Activated naive CD8-positive, alpha-beta T cell treated with anti-CD3 and anti-CD28 coated beads, Interleukin-2, amount 50 U/mL, for 24 hours (primary cell): ENCODE results near the gene VIPR1.
A peak's percentile ranks its signal among the peaks of the same experiment; 100 is the strongest.
"Not testable (repeated sequence)": the region's sequence is repeated elsewhere in the genome, so short reads cannot be mapped to it uniquely, and the experiment has no call there.

Source experiments
- ATAC-seq: fragments of 150-1000 bp; cut with Tn5 transposase; one replicate; pipeline ENCODE4 v1.10.0; 2021
- DNase-seq: peaks from one replicate; pipeline ENCODE4 v3.0.0; 2021
- H3K27ac Mint-ChIP-seq: one replicate; pipeline ENCODE4 v1.8.0; 2021; ENCODE audit warnings: mild to moderate bottlenecking, mixed read lengths
- H3K27me3 Mint-ChIP-seq: one replicate; pipeline ENCODE4 v1.8.0; 2021; ENCODE audit warnings: mixed read lengths
- H3K36me3 Mint-ChIP-seq: one replicate; pipeline ENCODE4 v1.8.0; 2021; ENCODE audit warnings: low read depth, mixed read lengths
- H3K4me1 Mint-ChIP-seq: one replicate; pipeline ENCODE4 v1.8.0; 2021; ENCODE audit warnings: mixed read lengths
- H3K4me3 Mint-ChIP-seq: one replicate; pipeline ENCODE4 v1.8.0; 2021; ENCODE audit warnings: mild to moderate bottlenecking, moderate library complexity, mixed read lengths
- H3K9me3 Mint-ChIP-seq: one replicate; pipeline ENCODE4 v1.8.0; 2021; ENCODE audit warnings: mixed read lengths

The VIPR1 gene

GRCh38 chr3:42547401-42547945, 45.0 kb downstream of the VIPR1 start:
- H3K4me1 Mint-ChIP-seq = no peaks in the 10 kb centered on the region
- peaks cover 8% of the 10 kb centered on the region for H3K36me3 Mint-ChIP-seq
- H3K27me3 Mint-ChIP-seq = no peaks in the 10 kb centered on the region
- H3K9me3 Mint-ChIP-seq = no peaks in the 10 kb centered on the region
- H3K4me3 Mint-ChIP-seq = no peak overlapping the region
- DNase-seq (peak; percentile 69), ATAC-seq (peak; percentile 77)
- no peak overlapping the region for H3K27ac Mint-ChIP-seq

- Mint-ChIP-seq H3K4me1 (no peaks in the 10 kb centered on the region), H3K27ac (no peak overlapping the region), H3K27me3 (no peaks in the 10 kb centered on the region), H3K9me3 (no peaks in the 10 kb centered on the region), H3K4me3 (no peak overlapping the region), H3K36me3 (peaks cover 19% of the 10 kb centered on the region)
- DNase-seq (no peak), ATAC-seq (no peak)
These were observed 46.7 kb downstream of the VIPR1 start for GRCh38 chr3:42549131-42549530.

- H3K4me1 Mint-ChIP-seq = no peaks in the 10 kb centered on the region
- H3K36me3 Mint-ChIP-seq = peaks cover 22% of the 10 kb centered on the region
- H3K4me3 Mint-ChIP-seq = no peak overlapping the region
- ATAC-seq (no peak), DNase-seq (no peak)
- H3K27me3 Mint-ChIP-seq = no peaks in the 10 kb centered on the region
- no peaks in the 10 kb centered on the region for H3K9me3 Mint-ChIP-seq
- H3K27ac Mint-ChIP-seq = no peak overlapping the region
These were observed 47.8 kb downstream of the VIPR1 start for GRCh38 chr3:42550250-42550649.

- peaks cover 16% of the 10 kb centered on the region for H3K4me1 Mint-ChIP-seq
These were observed 50.4 kb downstream of the VIPR1 start for GRCh38 chr3:42552830-42553229.

GRCh38 chr3:42556089-42556632, 53.7 kb downstream of the VIPR1 start:
- DNase-seq (no peak), ATAC-seq (peak; percentile 95)
- H3K36me3 Mint-ChIP-seq = peaks cover 55% of the 10 kb centered on the region
- peaks cover 16% of the 10 kb centered on the region for H3K4me1 Mint-ChIP-seq
- H3K9me3 Mint-ChIP-seq = no peaks in the 10 kb centered on the region
- no peak overlapping the region for H3K27ac Mint-ChIP-seq
- no peak overlapping the region for H3K4me3 Mint-ChIP-seq
- no peaks in the 10 kb centered on the region for H3K27me3 Mint-ChIP-seq

More at GRCh38 chr3:42552830-42553229, 50.4 kb downstream of the VIPR1 start:
- Mint-ChIP-seq H3K27me3 (no peaks in the 10 kb centered on the region), H3K4me3 (no peak overlapping the region), H3K9me3 (no peaks in the 10 kb centered on the region), H3K36me3 (peaks cover 42% of the 10 kb centered on the region), H3K27ac (no peak overlapping the region)
- DNase-seq = no peak
- ATAC-seq = no peak

- peaks cover 20% of the 10 kb centered on the region for H3K4me1 Mint-ChIP-seq
- peak overlapping the region; percentile 52 for H3K27ac Mint-ChIP-seq
- H3K36me3 Mint-ChIP-seq = peaks cover 55% of the 10 kb centered on the region
- not testable (repeated sequence) for H3K9me3 Mint-ChIP-seq, H3K4me3 Mint-ChIP-seq, ATAC-seq, H3K27me3 Mint-ChIP-seq, DNase-seq
These were observed 54.4 kb downstream of the VIPR1 start for GRCh38 chr3:42556817-42557216.

GRCh38 chr3:42557854-42558253, 55.4 kb downstream of the VIPR1 start:
- DNase-seq = no peak
- no peak for ATAC-seq
- no peak overlapping the region for H3K4me3 Mint-ChIP-seq
- H3K27ac Mint-ChIP-seq = no peak overlapping the region
- H3K4me1 Mint-ChIP-seq = peaks cover 22% of the 10 kb centered on the region
- no peaks in the 10 kb centered on the region for H3K27me3 Mint-ChIP-seq
- H3K36me3 Mint-ChIP-seq = peaks cover 46% of the 10 kb centered on the region
- no peaks in the 10 kb centered on the region for H3K9me3 Mint-ChIP-seq

GRCh38 chr3:42562047-42562907, 59.8 kb downstream of the VIPR1 start:
- Mint-ChIP-seq H3K9me3 (no peaks in the 10 kb centered on the region), H3K36me3 (peaks cover 32% of the 10 kb centered on the region), H3K27me3 (no peaks in the 10 kb centered on the region), H3K27ac (peak overlapping the region; percentile 36), H3K4me3 (no peak overlapping the region), H3K4me1 (peaks cover 7% of the 10 kb centered on the region)
- ATAC-seq = no peak
- DNase-seq = no peak

GRCh38 chr3:42569593-42570142, 67.2 kb downstream of the VIPR1 start:
- Mint-ChIP-seq H3K27me3 (no peaks in the 10 kb centered on the region), H3K4me3 (no peak overlapping the region), H3K4me1 (peaks cover 4% of the 10 kb centered on the region), H3K27ac (no peak overlapping the region), H3K36me3 (peaks cover 45% of the 10 kb centered on the region), H3K9me3 (no peaks in the 10 kb centered on the region)
- DNase-seq (no peak), ATAC-seq (no peak)

- H3K4me3 Mint-ChIP-seq = no peak overlapping the region
- DNase-seq (no peak), ATAC-seq (peak; percentile 75)
- H3K27me3 Mint-ChIP-seq = no peaks in the 10 kb centered on the region
- H3K36me3 Mint-ChIP-seq = peaks cover 51% of the 10 kb centered on the region
- peaks cover 4% of the 10 kb centered on the region for H3K4me1 Mint-ChIP-seq
- H3K9me3 Mint-ChIP-seq = peaks cover 7% of the 10 kb centered on the region
- no peak overlapping the region for H3K27ac Mint-ChIP-seq
These were observed 69.8 kb downstream of the VIPR1 start for GRCh38 chr3:42572278-42572677.

GRCh38 chr3:42575137-42575741, 72.8 kb downstream of the VIPR1 start:
- no peak overlapping the region for H3K27ac Mint-ChIP-seq

GRCh38 chr3:42578054-42578453, 75.6 kb downstream of the VIPR1 start:
- H3K27me3 Mint-ChIP-seq = no peaks in the 10 kb centered on the region
- peaks cover 7% of the 10 kb centered on the region for H3K9me3 Mint-ChIP-seq
- ATAC-seq (no peak), DNase-seq (no peak)
- H3K36me3 Mint-ChIP-seq = peaks cover 37% of the 10 kb centered on the region
- no peak overlapping the region for H3K4me3 Mint-ChIP-seq
- no peak overlapping the region for H3K27ac Mint-ChIP-seq
- peaks cover 32% of the 10 kb centered on the region for H3K4me1 Mint-ChIP-seq

More at GRCh38 chr3:42575137-42575741, 72.8 kb downstream of the VIPR1 start:
- no peak for ATAC-seq
- H3K27me3 Mint-ChIP-seq = no peaks in the 10 kb centered on the region
- no peak for DNase-seq
- peaks cover 48% of the 10 kb centered on the region for H3K36me3 Mint-ChIP-seq
- peaks cover 15% of the 10 kb centered on the region for H3K4me1 Mint-ChIP-seq
- H3K9me3 Mint-ChIP-seq = peaks cover 7% of the 10 kb centered on the region
- H3K4me3 Mint-ChIP-seq = no peak overlapping the region

GRCh38 chr3:42579346-42579745, 76.9 kb downstream of the VIPR1 start:
- not testable (repeated sequence) for H3K27ac Mint-ChIP-seq, H3K27me3 Mint-ChIP-seq, H3K4me3 Mint-ChIP-seq, DNase-seq, ATAC-seq, H3K9me3 Mint-ChIP-seq
- H3K4me1 Mint-ChIP-seq = peaks cover 34% of the 10 kb centered on the region
- peaks cover 28% of the 10 kb centered on the region for H3K36me3 Mint-ChIP-seq

GRCh38 chr3:42581400-42581708, 78.9 kb downstream of the VIPR1 start:
- Mint-ChIP-seq H3K27ac (peak overlapping the region; percentile 28), H3K9me3 (no peaks in the 10 kb centered on the region), H3K4me1 (peaks cover 37% of the 10 kb centered on the region), H3K36me3 (peaks cover 14% of the 10 kb centered on the region), H3K4me3 (peak overlapping the region; percentile 88), H3K27me3 (no peaks in the 10 kb centered on the region)
- DNase-seq (no peak), ATAC-seq (no peak)
